Activated CD4-positive, CD25-positive, alpha-beta regulatory T cell treated with anti-CD3 and anti-CD28 coated beads, Interleukin-2, amount 50 U/mL, for 24 hours (primary cell): ENCODE results near the gene DYSF.

Experiments
- ATAC-seq, 2 donors: fragments of 150-1000 bp; cut with Tn5 transposase; one replicate each; pipeline ENCODE4 v1.10.0; 2021; ENCODE audit warnings: mild to moderate bottlenecking in 1 of 2, moderate library complexity in 1 of 2

DYSF gene

DNA sequence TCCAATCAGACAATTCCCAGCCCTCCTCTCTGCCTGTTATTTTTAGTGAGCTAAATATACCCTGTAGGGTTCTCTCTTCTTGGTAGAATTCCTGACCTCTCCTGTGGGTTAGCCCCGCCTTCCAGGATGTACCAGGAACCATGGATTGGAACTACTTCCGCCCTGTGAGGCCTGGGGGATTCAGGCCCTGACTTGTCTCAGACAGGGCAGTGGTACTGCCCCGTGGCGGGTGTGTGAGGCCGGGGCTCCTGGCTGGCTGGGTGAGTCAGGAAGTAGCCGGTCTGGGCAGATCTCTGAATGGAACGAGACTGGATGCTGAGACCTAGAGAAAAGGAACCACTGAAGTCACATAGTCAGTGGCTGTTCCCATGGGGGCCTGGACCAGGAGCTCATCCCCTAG is 50.5 kb downstream of the DYSF start:
- ATAC-seq: no peak

DNA sequence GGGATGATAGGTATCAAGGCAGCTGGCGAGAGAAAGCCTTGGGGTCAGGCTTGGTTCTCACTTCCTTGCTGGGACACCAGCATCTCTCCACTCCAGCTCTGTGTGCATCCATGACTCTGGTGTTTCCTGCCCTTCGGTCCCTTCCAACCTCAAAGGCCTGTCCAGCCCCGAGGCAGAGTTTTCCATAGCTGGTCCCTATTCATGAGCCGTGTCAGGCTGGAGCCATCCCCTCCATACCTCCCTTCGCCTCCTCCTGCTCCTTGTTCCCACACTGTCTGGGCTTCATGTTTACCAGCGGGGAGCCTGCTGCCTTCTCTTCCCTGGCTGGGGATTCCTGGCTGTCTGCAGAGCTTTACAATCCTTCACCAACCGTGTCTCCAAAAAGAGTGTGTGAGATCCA is 51.2 kb downstream of the DYSF start:
- ATAC-seq: no peak

DNA sequence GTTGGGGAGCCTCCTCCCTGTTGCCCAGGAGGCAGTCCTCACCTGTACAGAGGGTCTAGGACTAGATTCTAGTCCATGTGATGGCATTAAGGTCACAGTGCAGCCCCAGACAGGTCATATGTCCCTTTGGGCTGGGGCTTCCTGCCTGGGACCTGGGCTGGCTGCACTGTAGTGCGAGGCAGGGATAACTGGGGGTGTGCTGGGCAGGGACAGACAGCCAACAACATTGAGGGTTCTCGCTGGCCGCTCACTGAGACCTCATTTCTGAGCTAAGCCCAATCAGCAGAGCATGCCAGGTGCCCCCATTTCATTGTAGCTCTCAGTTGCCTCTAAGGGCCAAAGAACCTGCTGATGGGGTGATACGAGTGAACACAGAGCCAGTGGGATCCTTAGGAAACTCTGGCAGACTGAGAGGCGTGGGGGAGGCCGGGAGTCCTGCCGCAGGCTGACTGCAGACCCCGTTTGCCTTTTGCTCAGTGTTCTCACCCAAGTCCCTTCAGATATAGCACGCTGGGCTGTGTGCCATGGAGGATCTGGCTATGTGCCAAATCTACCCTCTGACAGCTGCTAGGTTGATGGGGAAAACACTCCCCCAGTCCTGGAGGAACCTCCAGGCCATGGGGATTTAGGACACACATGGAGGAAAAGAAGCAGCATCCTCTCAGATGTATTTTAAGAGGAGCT is 51.9 kb downstream of the DYSF start:
- no peak for ATAC-seq

DNA sequence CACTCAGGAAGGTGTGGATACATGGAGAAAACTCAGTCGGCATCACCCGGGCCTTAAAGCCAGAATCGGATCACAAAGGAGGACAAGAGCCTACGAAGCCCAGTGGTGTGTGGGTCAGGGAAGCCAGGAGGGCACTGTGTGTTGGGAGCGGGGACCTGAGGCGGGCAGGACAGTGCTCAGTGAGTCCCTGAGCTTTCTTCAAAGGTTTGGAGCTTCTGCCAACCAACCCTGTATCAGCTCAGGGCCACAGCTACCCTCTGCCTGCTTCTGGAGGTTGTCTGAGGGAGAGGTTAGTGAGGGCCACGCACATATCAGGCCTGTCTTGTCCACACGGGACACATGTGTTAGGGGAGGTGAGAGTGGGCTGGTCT is 52.4 kb downstream of the DYSF start:
- no peak for ATAC-seq

DNA sequence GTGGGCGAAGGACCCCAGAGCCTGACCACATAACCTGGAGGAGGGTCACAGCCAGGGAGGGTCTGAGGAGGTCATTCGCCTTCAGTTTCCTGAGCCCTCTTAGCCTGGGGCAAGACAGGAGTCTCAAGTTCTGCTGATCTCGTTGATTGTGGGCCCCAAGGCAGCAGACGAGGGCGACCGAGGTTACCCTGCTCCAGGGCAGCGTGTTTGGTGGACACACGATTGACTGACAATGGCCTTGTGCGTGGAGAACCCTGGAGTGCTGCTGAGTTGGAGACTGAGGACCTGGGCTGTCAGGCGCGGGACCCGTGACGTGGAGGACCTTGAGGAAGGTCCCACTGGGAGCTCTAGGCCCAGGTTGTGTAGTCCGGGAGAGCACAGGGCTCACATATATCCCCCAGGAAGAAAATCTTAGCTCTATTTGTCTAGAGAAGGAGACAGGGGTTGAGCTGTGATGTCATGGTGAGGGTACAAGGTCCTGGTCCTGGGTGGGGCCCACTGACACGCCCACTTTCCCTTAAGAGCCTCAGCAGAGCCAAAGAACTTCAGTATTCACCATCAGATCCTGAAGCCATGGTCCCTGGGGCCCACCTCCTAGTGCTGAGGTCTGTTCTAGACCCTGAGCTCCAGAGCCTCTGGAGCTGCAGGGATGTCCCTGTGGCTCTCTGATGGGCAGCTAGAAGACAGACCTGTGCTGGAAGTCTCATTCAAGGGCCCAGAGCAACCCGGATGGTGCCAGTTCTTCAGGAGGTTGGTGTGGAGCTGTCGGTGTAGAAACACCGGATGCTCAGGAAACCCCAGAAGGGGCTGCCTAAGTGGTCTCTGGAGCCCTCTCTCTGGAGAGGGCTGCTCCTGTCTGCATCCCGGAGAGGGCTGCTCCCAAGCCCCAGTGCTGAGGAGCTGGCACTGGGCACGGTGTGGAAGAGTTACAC is 53.1 kb downstream of the DYSF start:
- ATAC-seq: no peak

DNA sequence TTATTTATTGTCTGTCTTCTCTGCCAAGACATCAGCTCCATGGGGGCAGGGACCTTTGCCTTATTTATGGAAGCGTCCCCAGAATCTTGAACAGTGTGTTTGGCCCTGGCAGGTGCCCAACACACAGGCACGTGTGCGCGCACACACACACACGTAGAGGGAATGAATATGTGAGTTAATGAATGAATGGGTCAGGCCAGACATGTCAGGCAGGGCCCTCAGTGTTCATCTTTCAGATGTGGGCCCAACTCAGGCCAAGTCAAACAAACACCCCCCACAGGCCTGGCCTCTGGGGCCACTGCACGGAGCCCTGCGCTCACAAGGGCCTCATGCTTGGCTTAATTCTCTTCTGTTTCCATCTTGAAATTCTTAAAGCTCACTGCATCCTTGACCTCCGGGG is 54.1 kb downstream of the DYSF start:
- ATAC-seq: no peak

DNA sequence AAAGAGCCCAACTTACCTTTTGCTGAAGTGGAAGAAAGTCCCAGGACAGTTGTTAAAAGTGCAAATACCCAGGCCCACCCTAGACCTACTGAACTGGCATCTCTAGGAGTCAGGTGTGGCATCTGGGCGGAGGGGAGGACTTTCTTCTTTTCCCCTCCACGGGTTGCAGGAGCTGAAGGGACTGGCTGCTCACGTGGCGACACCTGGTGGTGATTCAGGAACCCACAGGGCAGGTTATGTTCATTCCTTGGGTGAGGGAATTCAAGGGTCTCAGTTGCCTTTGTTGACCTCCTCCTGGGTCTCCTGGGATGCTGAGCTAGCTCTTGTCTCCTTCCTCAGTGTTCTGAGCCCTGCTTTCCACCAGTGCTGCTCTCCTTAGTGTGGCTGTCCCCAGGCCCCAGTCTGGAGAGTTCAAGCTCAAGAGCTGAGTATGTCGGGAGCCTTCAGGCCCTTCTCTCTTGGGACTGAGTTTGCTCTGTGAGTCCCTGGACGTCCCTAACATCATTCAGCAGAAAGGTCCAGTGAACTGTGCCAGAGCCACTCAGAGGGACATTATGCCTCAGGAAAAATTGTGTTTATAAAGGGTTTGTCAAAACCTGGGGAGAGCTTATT is 56.9 kb downstream of the DYSF start:
- peak in 1 of 2 donors; percentile 44 for ATAC-seq

DNA sequence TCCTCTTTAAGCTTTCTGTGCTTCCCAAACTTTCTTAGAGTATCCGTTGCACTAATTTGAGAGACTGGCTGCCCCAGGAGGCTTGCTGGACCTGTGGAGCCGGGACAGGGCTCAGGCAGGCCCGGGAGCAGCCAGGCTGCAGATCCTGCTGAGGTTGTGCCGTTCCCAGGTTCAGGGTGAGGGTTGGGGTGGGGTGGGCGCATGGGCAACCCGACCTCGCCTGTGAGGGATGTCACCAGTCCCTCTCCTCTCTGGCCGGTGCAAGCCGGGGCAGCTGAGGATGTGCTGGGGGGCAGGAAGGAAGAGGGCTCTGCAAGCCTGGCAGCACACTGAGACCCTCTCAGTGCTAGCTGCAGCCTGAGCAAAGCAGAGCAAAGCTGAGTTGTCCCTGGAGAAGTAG is 57.6 kb downstream of the DYSF start:
- no peak for ATAC-seq

DNA sequence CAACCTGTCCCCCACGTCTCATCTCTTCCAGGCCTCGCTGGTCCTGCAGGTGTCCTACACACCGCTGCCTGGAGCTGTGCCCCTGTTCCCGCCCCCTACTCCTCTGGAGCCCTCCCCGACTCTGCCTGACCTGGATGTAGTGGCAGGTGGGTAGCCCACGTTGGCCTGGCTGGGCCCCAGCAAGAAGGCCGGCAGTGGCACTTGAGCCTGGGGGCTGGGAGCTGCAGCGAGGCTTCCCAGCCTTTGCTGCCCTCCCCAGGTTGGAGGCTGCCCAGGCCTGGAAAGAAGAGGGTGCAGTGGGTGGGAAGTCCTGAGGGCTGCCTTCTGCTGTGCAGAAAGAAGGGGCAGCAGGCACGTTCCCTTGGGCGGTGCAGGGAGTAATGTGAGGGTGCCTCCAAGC is 58.4 kb downstream of the DYSF start:
- no peak for ATAC-seq

DNA sequence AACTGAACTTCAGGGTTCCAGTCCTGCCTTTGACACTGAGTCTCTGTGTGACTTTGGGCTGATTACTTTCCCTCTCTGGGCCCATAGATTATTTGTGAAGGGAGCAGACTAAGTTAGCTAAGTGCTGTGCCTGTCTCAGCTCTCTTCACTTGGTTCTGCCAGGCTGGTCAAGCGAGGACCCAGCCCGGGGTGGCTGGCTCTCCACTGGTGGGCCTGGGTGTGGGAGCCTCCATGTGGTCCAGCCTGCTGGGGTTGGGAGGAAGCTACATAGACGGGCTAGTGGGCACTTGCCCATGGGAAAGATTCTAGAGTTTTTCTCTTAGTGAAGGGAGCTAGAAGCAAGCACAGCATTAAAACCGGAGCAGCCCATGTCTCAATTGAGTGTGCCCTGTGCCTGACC is 59.0 kb downstream of the DYSF start:
- ATAC-seq: no peak

DNA sequence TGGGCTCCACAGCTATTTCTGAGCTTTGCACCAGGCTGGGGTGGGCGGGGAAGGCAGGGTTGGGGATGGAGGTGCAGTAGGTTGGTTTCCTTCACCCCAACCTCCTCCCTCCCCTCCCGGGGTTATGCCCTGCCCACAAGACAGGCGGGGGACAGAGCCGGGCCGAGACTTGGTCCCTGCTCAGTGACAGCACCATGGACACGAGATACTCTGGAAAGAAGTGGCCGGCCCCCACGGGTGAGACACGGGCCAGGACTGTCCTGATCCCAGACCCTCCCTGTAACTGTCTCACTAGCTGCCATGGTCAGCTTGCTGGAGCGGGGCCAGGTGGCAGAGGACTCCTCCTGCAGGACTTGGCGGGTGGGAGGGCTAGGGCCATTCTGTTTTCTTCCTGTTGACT is 59.7 kb downstream of the DYSF start:
- ATAC-seq: no peak

DNA sequence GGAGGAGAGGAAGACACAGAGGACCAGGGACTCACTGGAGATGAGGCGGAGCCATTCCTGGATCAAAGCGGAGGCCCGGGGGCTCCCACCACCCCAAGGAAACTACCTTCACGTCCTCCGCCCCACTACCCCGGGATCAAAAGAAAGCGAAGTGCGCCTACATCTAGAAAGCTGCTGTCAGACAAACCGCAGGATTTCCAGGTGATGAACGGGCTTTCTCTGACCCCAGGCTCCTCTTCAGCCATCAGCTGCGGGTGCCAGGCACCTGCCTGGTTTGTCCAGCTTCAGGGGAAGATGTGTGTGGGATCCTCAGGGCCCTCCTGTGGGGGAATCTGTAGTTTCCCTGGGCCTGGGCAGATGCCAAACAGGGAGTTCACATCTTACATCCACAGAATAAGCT is 60.4 kb downstream of the DYSF start:
- no peak for ATAC-seq

DNA sequence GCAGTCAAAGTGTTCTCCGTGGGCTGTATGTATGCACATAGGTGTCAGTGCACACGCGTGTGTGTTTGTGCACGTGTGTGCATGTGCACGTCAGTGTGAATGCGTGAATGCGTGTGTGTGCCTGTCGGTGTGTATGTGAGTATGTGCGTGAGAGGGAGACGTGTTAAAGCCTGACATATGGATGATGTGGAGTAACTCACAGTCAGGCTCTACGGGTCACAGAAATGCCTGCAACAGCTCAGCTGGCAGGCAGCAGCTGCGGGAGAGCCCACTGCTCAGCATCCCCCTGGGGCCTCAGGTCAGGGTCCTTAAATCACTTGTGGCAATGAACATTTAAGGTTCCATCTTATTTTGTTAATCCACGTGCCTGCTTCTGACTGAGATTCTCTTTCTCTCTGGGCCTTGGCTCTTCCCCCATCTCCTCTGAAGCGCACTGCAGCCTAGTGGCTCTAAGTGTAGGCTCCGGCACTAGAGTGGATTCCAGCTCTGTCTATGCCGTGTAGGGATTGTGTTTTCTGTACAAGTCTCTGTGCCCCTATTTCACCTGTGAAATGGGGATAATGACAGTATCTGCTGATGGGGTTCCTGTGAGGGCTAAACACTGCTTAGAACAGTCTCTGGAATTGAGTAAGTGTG is 63.0 kb downstream of the DYSF start:
- no peak for ATAC-seq

DNA sequence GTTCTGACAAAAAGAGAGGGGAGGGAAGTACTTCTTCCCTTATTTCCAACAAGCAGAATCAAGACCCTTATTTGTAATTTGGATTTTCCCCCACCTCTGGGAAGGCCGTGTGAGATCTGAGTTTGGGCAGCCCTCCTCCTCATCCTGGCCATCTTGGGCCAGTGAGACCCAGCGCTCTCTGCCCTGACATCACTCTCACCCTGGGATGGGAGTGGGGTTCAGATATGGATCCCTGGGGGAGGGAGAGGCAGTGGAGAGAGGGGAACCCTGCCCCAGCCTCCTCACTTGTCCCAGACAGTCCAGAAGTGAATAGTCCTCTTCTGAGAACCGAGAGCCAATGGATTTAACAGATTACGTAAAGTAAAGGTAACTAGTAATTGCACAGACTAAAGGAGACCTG is 64.5 kb downstream of the DYSF start:
- ATAC-seq: no peak

DNA sequence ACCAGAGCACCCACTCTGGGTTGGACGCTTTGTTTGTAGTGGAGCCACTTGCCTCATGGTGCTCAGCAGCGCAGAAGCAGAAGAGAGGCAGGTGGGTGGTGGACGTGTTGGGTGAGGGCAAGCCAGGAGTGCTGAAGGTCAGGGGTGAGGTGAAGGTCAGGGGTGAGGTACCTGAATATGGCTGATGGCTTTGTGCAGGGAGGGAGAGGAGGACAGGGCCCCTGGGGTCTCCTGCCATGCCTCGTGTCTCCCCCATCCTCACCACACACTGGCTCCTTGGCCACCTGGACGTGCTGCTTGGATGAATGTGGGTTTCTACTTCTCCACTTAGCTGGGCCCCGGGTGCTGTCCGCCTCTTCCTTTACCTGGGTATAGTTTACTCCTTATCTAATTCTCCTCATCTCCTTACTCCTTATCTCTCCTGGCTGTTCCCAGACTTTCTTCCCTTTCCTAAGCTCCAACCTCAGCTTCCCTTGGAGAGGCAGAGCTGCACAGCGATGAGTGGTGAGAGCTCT is 68.1 kb downstream of the DYSF start:
- no peak for ATAC-seq

DNA sequence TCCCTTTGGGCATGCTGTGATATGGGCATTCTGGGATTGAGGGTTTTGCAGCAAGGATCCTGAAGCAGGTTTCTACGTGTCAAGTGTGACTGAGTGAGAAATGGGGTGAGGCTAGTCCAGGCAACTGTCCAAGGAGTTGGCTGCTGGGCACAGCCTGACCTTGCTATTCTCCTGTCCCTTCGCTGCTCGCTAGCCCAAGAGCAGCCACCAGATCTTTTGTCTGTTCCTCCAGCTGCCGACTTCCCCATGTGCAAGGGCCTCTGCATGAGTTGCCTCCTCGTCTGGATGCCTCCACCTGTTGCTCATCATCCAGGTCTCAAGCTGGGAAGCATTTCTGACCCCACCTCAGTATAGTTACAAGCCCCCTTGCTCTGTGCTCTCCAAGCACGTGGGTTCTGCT is 71.1 kb downstream of the DYSF start:
- no peak for ATAC-seq

DNA sequence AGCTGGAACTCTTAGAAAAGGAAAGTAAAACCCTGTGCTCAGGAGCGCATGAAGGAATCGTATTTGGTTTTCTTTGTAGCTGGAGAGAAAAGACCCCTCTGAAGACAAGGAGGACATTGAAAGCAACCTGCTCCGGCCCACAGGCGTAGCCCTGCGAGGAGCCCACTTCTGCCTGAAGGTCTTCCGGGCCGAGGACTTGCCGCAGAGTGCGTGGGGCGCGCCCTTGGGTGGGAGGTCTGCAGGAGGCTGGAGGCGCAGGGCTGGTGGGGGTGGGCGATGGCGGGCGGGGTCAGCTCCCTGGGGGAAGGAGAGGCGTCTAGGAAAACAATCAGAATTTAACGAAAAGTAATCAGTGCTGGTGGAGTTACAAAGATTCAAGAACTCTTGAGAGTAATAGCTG is 72.8 kb downstream of the DYSF start:
- no peak for ATAC-seq

DNA sequence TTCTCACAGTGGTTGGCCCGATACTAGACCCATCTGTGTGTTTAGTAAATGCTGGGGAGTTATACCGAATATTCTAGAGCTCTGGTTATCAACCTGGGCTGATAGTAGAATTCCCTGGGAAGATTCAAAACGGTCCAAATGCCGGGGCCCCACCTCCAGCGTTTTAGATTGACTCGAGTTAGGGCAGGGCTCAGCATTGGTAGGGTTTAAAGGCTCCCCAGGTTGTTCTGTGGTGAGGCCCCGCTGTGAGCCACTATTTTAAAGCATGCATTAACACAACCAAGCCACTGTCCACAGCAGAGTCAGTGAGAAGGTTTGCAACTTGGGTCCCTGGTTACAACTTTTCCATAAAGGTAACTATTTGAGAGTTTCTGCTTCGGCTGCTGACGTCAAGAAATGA is 73.6 kb downstream of the DYSF start:
- no peak for ATAC-seq

DNA sequence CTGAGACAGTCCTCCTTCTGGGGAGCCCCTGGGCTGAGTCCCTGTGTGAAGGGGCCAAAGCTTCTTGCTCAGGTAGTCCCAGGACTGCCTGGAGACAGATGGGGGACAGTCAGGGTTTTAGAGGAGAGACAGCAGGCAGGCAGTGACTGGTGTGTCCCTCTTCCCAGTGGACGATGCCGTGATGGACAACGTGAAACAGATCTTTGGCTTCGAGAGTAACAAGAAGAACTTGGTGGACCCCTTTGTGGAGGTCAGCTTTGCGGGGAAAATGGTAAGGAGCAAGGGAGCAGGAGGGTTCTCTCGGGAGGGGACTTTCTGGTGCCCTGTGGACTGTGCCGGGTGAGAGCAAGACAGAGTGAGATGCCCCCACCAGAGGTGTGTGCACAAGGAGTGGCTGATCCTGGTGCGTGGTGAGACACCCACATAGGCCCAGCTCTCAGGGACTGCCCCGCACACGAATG is 74.8 kb downstream of the DYSF start:
- ATAC-seq: no peak

DNA sequence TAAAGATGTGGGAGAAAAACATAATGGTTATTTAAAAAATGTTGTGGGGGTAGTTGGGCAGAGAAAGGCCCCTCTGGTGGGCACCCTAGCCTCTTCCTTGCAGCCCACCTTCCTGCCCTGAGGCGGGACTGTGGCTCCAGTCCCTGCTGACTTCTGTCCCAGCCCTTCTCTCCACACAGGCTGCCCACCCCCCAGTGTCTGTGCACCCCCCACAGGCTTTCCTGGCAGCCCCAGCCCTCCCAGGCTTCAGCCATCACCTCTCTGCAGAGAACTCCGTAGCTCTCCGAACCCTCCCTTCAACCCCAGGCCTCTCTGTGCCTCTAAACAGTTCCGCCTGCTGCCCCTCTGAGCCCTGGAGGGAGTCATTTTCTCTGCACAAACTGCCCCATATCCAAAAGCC is 75.4 kb downstream of the DYSF start:
- no peak for ATAC-seq

DNA sequence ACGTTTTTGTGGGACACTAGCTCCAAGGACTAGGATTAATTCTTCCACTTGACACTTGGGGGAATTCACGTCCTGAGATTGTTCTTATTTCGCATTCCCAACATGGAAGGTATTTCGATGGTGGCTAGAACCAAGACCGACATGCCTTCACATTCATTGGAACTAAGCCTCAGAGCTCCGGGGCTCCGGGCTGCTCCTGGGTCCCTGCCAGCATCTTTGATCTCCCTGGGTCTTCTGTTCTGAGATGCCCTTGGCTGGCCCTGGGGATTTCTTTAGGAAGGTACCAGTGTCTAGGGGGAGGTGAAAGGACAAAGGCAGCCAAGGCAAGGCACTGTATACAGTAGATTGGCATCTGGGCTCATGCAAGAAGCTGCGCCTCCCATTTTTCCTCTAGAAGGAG is 76.8 kb downstream of the DYSF start:
- no peak for ATAC-seq

DNA sequence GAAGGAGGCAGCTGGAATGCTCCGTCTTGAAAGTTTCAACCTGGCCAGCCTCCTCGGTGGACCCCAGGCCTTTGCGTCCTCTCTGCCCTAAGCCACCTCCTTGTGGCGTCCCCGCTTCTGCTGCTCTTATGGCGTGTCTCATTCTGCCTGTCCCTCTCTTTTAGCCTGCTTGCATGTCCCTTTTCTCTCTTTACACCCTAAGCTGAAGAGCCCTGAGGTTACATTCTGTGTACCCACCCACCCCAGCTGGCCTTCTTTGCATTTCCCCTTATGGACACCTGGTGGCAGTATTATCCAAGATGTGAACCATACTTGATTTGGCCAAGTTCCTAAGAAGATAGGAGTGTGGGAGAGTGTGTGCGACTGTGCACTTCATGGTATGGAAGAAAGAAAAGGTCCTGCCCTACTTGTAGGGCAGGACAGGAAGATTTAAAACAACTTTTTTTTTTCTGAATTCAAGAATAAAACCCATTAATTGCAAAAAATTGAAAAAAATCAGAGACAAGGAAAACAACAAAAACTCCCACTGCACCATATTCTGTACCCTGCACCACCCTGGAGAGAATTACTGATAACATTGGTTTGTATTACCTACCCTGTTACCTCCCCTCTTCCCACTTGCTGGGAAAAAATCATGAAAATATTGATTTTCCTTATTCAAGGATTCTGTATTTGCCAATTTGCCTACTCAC is 77.4 kb downstream of the DYSF start:
- peak in 1 of 2 donors; percentile 32 for ATAC-seq
